ENCODE data around the gene POC1A.
A peak's percentile ranks its signal among the peaks of the same experiment; 100 is the strongest.

The POC1A gene

GRCh38 chr3:52052831-52053306 lies 101.4 kb downstream of the POC1A start:
- Histone ChIP-seq H3K18ac (ENCODE audit: low read depth in 1 of 2, low read length in 2 of 2) (peak overlapping the region; percentile 73 to 89), H3K4me3 (ENCODE audit: insufficient read depth in 1 of 2, low read depth in 1 of 2, low read length in 2 of 2) (peak overlapping the region in 1 of 2 experiments; percentile 66), H3K14ac (ENCODE audit: low read length in 2 of 2) (peak overlapping the region in 1 of 2 experiments; percentile 37), H3K27ac (ENCODE audit: low read length, poor library complexity, severe bottlenecking) (peak overlapping the region; percentile 69), H3K4ac (ENCODE audit: low read depth in 1 of 2, low read length in 2 of 2) (peak overlapping the region; percentile 55 to 62), H4K91ac (ENCODE audit: low read length) (peak overlapping the region; percentile 90), H3K23ac (ENCODE audit: low read length in 2 of 2) (no peak overlapping the region), H3K4me1 (ENCODE audit: control insufficient read depth, insufficient read depth, low read depth, low read length) (peaks cover 55% of the 10 kb centered on the region), H3K36me3 (ENCODE audit: control insufficient read depth in 1 of 2, insufficient read depth in 2 of 2, low read depth in 1 of 2, low read length in 2 of 2) (peaks cover 47 to 59% of the 10 kb centered on the region in 2 experiments), H4K8ac (ENCODE audit: low read length) (peak overlapping the region; percentile 98), H3K4me2 (ENCODE audit: low read length, poor library complexity, severe bottlenecking) (peak overlapping the region; percentile 50), H3K9me3 (ENCODE audit: control insufficient read depth, low read length) (no peaks in the 10 kb centered on the region), H2AK5ac (ENCODE audit: low read length, severe bottlenecking) (peak overlapping the region; percentile 29), H2AFZ (ENCODE audit: low read depth, low read length) (no peak overlapping the region), H3K79me1 (replicated peaks; ENCODE audit: low read length, poor library complexity, severe bottlenecking) (peaks cover 13% of the 10 kb centered on the region), H2BK120ac (ENCODE audit: low read depth, low read length) (no peak overlapping the region), H2BK15ac (ENCODE audit: low read depth, poor library complexity, severe bottlenecking) (peak overlapping the region; percentile 75), H2BK12ac (ENCODE audit: low read length in 2 of 2) (peak overlapping the region in 1 of 2 experiments; percentile 59), H3K9ac (ENCODE audit: low read length) (peak overlapping the region; percentile 94), H2BK5ac (ENCODE audit: low read depth, low read length, poor library complexity, severe bottlenecking) (no peak overlapping the region), H3K27me3 (ENCODE audit: control insufficient read depth in 1 of 2, insufficient read depth in 1 of 2, low read length in 2 of 2) (no peaks in the 10 kb centered on the region)
- WGBS, result 10% methylated on average over 10 of the region's 10 CpGs
- peak; percentile 86 for DNase-seq

GRCh38 chr3:52051444-52051843 lies 102.8 kb downstream of the POC1A start:
- Histone ChIP-seq H3K23ac (ENCODE audit: low read length in 2 of 2) (no peak overlapping the region), H3K27me3 (ENCODE audit: control insufficient read depth in 1 of 2, insufficient read depth in 1 of 2, low read length in 2 of 2) (no peaks in the 10 kb centered on the region), H3K9ac (ENCODE audit: low read length) (no peak overlapping the region), H4K91ac (ENCODE audit: low read length) (no peak overlapping the region), H2AK5ac (ENCODE audit: low read length, severe bottlenecking) (no peak overlapping the region), H3K9me3 (ENCODE audit: control insufficient read depth, low read length) (no peaks in the 10 kb centered on the region), H3K18ac (ENCODE audit: low read depth in 1 of 2, low read length in 2 of 2) (no peak overlapping the region), H3K4me1 (ENCODE audit: control insufficient read depth, insufficient read depth, low read depth, low read length) (peaks cover 60% of the 10 kb centered on the region), H2BK120ac (ENCODE audit: low read depth, low read length) (no peak overlapping the region), H3K36me3 (ENCODE audit: control insufficient read depth in 1 of 2, insufficient read depth in 2 of 2, low read depth in 1 of 2, low read length in 2 of 2) (peaks cover 47 to 62% of the 10 kb centered on the region in 2 experiments), H3K14ac (ENCODE audit: low read length in 2 of 2) (no peak overlapping the region), H3K27ac (ENCODE audit: low read length, poor library complexity, severe bottlenecking) (no peak overlapping the region), H2BK5ac (ENCODE audit: low read depth, low read length, poor library complexity, severe bottlenecking) (no peak overlapping the region), H4K8ac (ENCODE audit: low read length) (no peak overlapping the region), H3K4me2 (ENCODE audit: low read length, poor library complexity, severe bottlenecking) (no peak overlapping the region), H2BK12ac (ENCODE audit: low read length in 2 of 2) (no peak overlapping the region), H3K4ac (ENCODE audit: low read depth in 1 of 2, low read length in 2 of 2) (no peak overlapping the region), H3K79me1 (replicated peaks; ENCODE audit: low read length, poor library complexity, severe bottlenecking) (peaks cover 19% of the 10 kb centered on the region), H3K4me3 (ENCODE audit: insufficient read depth in 1 of 2, low read depth in 1 of 2, low read length in 2 of 2) (no peak overlapping the region), H2AFZ (ENCODE audit: low read depth, low read length) (no peak overlapping the region), H2BK15ac (ENCODE audit: low read depth, poor library complexity, severe bottlenecking) (no peak overlapping the region)
- no peak for DNase-seq
- 96% methylated on average over 8 of the region's 8 CpGs for WGBS

GRCh38 chr3:52050571-52050970 lies 103.7 kb downstream of the POC1A start:
- Histone ChIP-seq H3K27ac (ENCODE audit: low read length, poor library complexity, severe bottlenecking) (no peak overlapping the region), H3K4me1 (ENCODE audit: control insufficient read depth, insufficient read depth, low read depth, low read length) (peaks cover 68% of the 10 kb centered on the region), H4K8ac (ENCODE audit: low read length) (no peak overlapping the region), H3K79me1 (replicated peaks; ENCODE audit: low read length, poor library complexity, severe bottlenecking) (peaks cover 19% of the 10 kb centered on the region), H2BK5ac (ENCODE audit: low read depth, low read length, poor library complexity, severe bottlenecking) (no peak overlapping the region), H3K9me3 (ENCODE audit: control insufficient read depth, low read length) (no peaks in the 10 kb centered on the region), H2AK5ac (ENCODE audit: low read length, severe bottlenecking) (no peak overlapping the region), H3K18ac (ENCODE audit: low read depth in 1 of 2, low read length in 2 of 2) (no peak overlapping the region), H2BK120ac (ENCODE audit: low read depth, low read length) (no peak overlapping the region), H3K4me2 (ENCODE audit: low read length, poor library complexity, severe bottlenecking) (no peak overlapping the region), H2BK12ac (ENCODE audit: low read length in 2 of 2) (no peak overlapping the region), H3K23ac (ENCODE audit: low read length in 2 of 2) (no peak overlapping the region), H3K4ac (ENCODE audit: low read depth in 1 of 2, low read length in 2 of 2) (no peak overlapping the region), H3K9ac (ENCODE audit: low read length) (no peak overlapping the region), H3K36me3 (ENCODE audit: control insufficient read depth in 1 of 2, insufficient read depth in 2 of 2, low read depth in 1 of 2, low read length in 2 of 2) (peaks cover 47 to 62% of the 10 kb centered on the region in 2 experiments), H3K27me3 (ENCODE audit: control insufficient read depth in 1 of 2, insufficient read depth in 1 of 2, low read length in 2 of 2) (no peaks in the 10 kb centered on the region), H3K4me3 (ENCODE audit: insufficient read depth in 1 of 2, low read depth in 1 of 2, low read length in 2 of 2) (no peak overlapping the region), H3K14ac (ENCODE audit: low read length in 2 of 2) (no peak overlapping the region), H2AFZ (ENCODE audit: low read depth, low read length) (no peak overlapping the region), H4K91ac (ENCODE audit: low read length) (no peak overlapping the region), H2BK15ac (ENCODE audit: low read depth, poor library complexity, severe bottlenecking) (no peak overlapping the region)
- no peak for DNase-seq
- 97% methylated on average over 21 of the region's 21 CpGs for WGBS

GRCh38 chr3:52049503-52049902 lies 104.7 kb downstream of the POC1A start:
- peaks cover 47 to 62% of the 10 kb centered on the region in 2 experiments for H3K36me3 ChIP-seq (ENCODE audit: control insufficient read depth in 1 of 2, insufficient read depth in 2 of 2, low read depth in 1 of 2, low read length in 2 of 2)
- no peak overlapping the region for H3K14ac ChIP-seq (ENCODE audit: low read length in 2 of 2)
- H3K18ac ChIP-seq (ENCODE audit: low read depth in 1 of 2, low read length in 2 of 2), result no peak overlapping the region
- no peak overlapping the region for H2AFZ ChIP-seq (ENCODE audit: low read depth, low read length)
- no peak overlapping the region for H3K4ac ChIP-seq (ENCODE audit: low read depth in 1 of 2, low read length in 2 of 2)
- no peak overlapping the region for H4K8ac ChIP-seq (ENCODE audit: low read length)
- H2BK5ac ChIP-seq (ENCODE audit: low read depth, low read length, poor library complexity, severe bottlenecking), result no peak overlapping the region
- H3K4me3 ChIP-seq (ENCODE audit: insufficient read depth in 1 of 2, low read depth in 1 of 2, low read length in 2 of 2), result no peak overlapping the region
- H3K9me3 ChIP-seq (ENCODE audit: control insufficient read depth, low read length), result no peaks in the 10 kb centered on the region
- H3K9ac ChIP-seq (ENCODE audit: low read length), result no peak overlapping the region
- peak overlapping the region; percentile 65 for H4K91ac ChIP-seq (ENCODE audit: low read length)
- no peak overlapping the region for H2AK5ac ChIP-seq (ENCODE audit: low read length, severe bottlenecking)
- H3K79me1 ChIP-seq (replicated peaks; ENCODE audit: low read length, poor library complexity, severe bottlenecking), result peaks cover 19% of the 10 kb centered on the region
- no peak overlapping the region for H3K4me2 ChIP-seq (ENCODE audit: low read length, poor library complexity, severe bottlenecking)
- H2BK120ac ChIP-seq (ENCODE audit: low read depth, low read length), result peak overlapping the region; percentile 34
- DNase-seq, result no peak
- 100% methylated on average over 1 of the region's 2 CpGs for WGBS
- no peak overlapping the region for H2BK12ac ChIP-seq (ENCODE audit: low read length in 2 of 2)
- peak overlapping the region; percentile 44 for H2BK15ac ChIP-seq (ENCODE audit: low read depth, poor library complexity, severe bottlenecking)
- no peak overlapping the region for H3K23ac ChIP-seq (ENCODE audit: low read length in 2 of 2)
- H3K27ac ChIP-seq (ENCODE audit: low read length, poor library complexity, severe bottlenecking), result no peak overlapping the region
- H3K27me3 ChIP-seq (ENCODE audit: control insufficient read depth in 1 of 2, insufficient read depth in 1 of 2, low read length in 2 of 2), result no peaks in the 10 kb centered on the region
- H3K4me1 ChIP-seq (ENCODE audit: control insufficient read depth, insufficient read depth, low read depth, low read length), result peaks cover 74% of the 10 kb centered on the region

Measured in mesenchymal stem cell (in vitro differentiated cells and primary cell).